Hematopoietic multipotent progenitor cell treated with erythropoietin and hydrocortisone succinate and interleukin-3 and kit ligand, for 15 days (in vitro differentiated cells): ENCODE data around the gene APC2.
A peak's percentile ranks its signal among the peaks of the same experiment; 100 is the strongest.

ENCODE experiments used
- DNase-seq: peaks from one replicate; pipeline ENCODE4 v3.0.0-alpha.2; 2015; ENCODE audit warnings: low spot score

APC2 gene

GRCh38 chr19:1446713-1447481 is 3.0 kb upstream of the APC2 start:
- DNase-seq, result no peak

- no peak for DNase-seq
Observed at GRCh38 chr19:1447504-1447903, 2.4 kb upstream of the APC2 start.

GRCh38 chr19:1447944-1448343 is 2.0 kb upstream of the APC2 start:
- no peak for DNase-seq

DNA sequence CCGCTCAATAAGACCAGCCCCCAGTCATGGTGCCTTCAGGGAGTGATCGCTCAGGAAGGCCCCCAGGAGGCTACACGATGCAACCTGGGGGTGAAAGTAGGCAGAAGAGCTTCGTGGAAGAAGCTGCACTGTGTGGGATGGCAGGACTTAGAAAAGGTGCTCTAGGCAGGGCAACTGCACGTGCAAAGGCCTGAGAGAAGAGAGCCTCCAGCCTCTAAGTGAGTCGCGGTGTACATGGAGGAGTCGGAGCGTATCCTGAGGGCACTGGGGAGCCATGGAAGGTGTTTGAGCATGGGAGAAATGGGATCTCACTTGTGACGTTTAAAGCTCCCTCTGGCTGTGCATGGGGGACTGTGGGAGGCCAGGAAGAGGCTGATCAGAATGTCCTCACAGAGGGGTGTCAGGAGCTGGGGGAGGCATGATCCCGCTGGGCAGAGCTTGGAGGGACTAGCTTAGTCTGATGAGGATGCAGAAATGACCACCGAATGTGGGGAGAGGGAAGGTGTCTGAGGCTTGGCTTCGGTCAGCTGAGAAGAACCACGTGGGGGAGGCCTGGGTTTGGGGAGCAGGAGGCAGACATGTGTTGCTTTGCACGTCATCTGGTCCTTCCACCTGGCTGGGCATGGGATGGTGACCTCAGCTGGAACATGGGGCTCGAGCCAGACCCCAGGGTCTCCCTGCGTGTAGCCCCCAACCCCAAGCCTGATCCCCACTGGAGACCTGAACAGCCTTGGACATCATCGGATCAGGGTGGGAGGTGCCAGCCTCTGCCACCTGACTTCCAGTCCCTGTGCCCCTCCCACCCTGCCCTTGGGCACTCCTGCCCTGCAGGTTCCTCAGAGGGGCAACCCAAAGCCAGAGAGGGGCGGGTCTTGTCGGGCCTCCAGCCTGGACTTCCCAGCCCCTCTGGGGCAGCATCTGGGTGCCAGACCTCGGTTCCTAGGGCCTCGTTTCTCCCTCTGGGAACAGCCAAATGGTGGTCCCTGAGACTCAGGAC is 1.1 kb downstream of the APC2 start:
- no peak for DNase-seq

- DNase-seq, result no peak
Observed at GRCh38 chr19:1451916-1452801, 2.2 kb downstream of the APC2 start.

GRCh38 chr19:1452802-1453524 is 3.0 kb downstream of the APC2 start:
- DNase-seq, result no peak

DNA sequence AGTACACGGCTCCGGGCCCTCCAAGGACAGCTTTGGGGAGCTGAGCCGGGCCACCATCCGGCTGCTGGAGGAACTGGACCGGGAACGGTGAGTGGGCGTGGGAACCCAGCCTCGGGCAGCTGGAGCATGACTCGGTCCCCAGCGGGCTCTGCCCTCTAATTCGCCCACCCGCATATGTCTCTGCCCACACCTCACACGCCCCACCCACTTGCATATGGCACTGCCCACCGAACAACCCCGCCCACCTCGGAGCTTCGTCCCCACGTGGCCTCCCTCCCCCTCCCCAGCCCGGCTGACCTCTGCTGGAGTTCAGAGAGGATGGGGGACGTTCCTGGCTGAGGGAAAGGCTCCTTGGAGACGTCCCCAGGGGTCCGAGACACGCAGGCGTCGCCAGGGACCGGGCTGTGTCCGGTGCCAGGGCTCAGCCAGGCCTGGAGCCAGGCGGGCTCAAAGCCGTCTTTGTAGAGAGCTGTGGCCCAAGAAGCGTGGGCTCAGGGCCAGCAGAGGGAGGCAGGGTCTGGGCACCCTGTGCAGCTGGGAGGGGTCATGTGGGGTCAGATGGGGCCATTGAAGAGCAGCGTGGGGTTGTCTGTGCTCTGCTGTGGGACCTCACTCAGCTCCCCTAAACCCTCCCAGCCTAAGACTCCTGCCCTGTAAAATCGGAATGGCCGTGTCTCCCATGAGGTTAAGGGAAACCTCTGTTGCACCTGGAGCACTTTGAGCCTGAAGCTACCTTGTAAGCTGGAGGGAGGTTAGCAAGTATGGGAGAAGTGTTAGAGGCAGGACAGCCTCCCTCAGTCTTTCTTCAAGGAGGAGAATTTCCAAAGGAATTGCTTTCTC is 3.8 kb downstream of the APC2 start:
- DNase-seq, result no peak

DNA sequence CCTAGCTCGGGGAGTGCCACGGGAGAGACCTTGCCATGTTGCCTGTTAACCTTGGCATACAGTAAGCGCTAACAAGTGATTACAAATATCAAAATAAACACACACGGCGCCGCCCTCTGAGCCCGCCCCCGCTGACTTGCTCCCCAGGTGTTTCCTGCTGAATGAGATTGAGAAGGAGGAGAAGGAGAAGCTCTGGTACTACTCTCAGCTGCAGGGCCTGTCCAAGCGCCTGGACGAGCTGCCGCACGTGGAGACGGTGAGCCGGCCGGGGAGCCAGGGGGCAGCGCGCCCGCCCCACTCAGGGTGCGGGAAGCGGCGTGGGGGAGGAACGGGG is 5.0 kb downstream of the APC2 start:
- peak; percentile 39 for DNase-seq

- peak; percentile 86 for DNase-seq
Observed at GRCh38 chr19:1455336-1456120, 5.6 kb downstream of the APC2 start.

- no peak for DNase-seq
Observed at GRCh38 chr19:1456121-1456900, 6.4 kb downstream of the APC2 start.

DNA sequence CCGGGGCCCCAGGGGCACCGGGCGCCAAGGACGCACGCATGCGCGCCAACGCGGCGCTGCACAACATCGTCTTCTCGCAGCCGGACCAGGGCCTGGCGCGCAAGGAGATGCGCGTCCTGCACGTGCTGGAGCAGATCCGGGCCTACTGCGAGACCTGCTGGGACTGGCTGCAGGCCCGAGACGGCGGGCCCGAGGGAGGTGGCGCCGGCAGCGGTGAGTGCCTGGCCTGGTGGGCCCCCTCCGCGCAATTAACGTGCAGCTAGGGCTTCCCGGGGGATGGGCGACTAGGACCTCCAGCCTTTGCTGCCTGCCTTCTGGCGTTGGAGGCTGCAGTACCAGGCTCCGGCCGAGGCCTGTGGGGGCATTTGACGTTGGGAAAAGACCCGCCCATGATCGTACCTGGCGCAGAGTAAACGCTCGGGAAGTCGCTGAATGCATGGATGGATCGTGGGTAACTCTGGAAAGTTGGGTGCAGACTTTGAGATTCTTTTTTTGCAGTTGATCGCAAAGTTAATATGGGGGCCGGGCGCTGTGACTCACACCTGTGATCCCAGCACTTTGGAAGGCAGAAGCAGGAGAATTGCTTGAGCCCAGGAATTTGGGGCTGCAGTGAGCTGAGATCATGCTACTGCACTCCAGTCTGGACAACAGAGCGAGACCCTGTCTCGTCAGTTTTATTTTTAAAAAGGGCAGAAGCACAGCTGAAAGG is 7.3 kb downstream of the APC2 start:
- no peak for DNase-seq

GRCh38 chr19:1457892-1458291 is 8.0 kb downstream of the APC2 start:
- no peak for DNase-seq

DNA sequence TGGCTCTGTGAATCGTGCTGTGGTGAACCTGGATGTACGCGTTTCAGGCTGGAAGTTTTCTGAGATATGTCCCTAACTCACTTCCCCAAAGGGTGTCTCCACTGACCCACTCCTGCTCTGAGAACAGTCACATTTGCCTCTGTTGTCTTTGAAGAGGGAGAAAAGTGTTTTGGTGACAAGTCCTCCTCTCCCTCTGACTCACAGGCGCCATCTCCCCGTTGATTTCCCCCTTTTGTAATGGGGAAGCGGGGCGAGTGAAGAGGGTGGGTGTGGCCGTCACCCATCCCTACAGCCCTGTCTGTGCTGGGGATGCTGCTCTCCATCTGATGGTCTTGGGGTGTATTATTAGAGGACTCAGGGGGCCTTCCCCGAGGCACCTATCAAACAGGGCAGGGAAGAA is 9.6 kb downstream of the APC2 start:
- DNase-seq, result no peak

GRCh38 chr19:1460033-1460995 is 10.4 kb downstream of the APC2 start:
- DNase-seq, result no peak

DNA sequence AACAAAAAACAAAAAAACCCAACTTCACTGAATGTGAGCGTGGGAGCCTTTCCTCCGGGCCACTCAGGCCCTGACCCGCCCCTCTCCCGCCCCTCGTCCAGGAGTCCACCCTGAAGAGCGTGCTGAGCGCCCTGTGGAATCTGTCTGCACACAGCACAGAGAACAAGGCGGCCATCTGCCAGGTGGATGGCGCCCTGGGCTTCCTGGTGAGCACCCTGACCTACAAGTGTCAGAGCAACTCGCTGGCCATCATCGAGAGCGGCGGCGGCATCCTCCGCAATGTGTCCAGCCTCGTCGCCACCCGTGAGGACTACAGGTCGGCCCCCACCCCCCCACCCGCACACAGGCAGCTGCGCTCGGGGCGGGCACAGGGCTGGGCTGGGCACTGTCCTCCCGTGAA is 11.9 kb downstream of the APC2 start:
- DNase-seq, result no peak

GRCh38 chr19:1465191-1466016 is 15.5 kb downstream of the APC2 start:
- DNase-seq, result no peak
